ENCODE data around the gene GAS2L1. TPM values are rescaled to one million over a fixed set of nuclear protein-coding genes. Genes with fewer than 3 reads are reported as not detected.

GAS2L1 gene
- total RNA-seq, 1 experiment from 2014 or later: 8.0 TPM

DNA sequence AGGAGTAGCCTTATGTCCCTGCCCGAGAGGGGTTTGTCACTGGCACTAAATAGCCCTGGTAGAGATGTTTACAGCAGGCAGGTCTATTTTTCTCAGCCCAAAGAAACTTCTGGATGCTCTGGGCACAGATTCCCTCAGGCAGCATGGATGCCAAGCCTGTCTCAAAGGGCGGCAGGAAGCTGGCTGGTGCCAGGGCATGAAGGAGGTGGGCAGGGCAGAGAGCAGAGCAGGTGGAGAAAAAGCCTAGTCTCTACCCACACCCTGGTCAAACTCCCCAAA lies 4.1 kb upstream of the GAS2L1 start:
- Histone ChIP-seq H4K91ac (ENCODE audit: insufficient read length, low read depth, low read length) (no peak overlapping the region), H2BK15ac (ENCODE audit: low read depth, low read length) (no peak overlapping the region), H2BK5ac (ENCODE audit: insufficient read length, low read length) (no peak overlapping the region), H3K4ac (ENCODE audit: low read depth, low read length) (no peak overlapping the region), H4K8ac (replicated peaks; ENCODE audit: insufficient read length, low read depth, low read length) (no peak overlapping the region), H3K56ac (ENCODE audit: insufficient read length, low read depth, low read length) (no peak overlapping the region), H3K23me2 (ENCODE audit: insufficient read length, low read depth, low read length, poor library complexity, severe bottlenecking) (peaks cover 8% of the 10 kb centered on the region), H2AK5ac (ENCODE audit: insufficient read length, low read length) (no peak overlapping the region), H3K4me2 (ENCODE audit: insufficient read depth, insufficient read length, low read length) (no peak overlapping the region), H2BK20ac (ENCODE audit: low read depth, low read length, poor library complexity, severe bottlenecking) (no peak overlapping the region), H3K18ac (ENCODE audit: insufficient read length, low read depth, low read length) (no peak overlapping the region), H2BK12ac (ENCODE audit: insufficient read length, low read depth, low read length) (no peak overlapping the region), H3K14ac (ENCODE audit: insufficient read depth, low read length) (no peak overlapping the region), H3K9me3 (ENCODE audit: control insufficient read depth, low read depth, low read length) (no peaks in the 10 kb centered on the region), H3K79me1 (ENCODE audit: insufficient read depth, low read depth, low read length, poor library complexity, severe bottlenecking) (no peaks in the 10 kb centered on the region), H2BK120ac (ENCODE audit: low read depth, low read length, poor library complexity, severe bottlenecking) (no peak overlapping the region), H2AFZ (ENCODE audit: low read length) (no peak overlapping the region), H3K9ac (ENCODE audit: extremely low read depth, insufficient read length, low read length) (no peak overlapping the region), H3K27me3 (ENCODE audit: insufficient read depth, low read length) (no peaks in the 10 kb centered on the region), H3K4me1 (ENCODE audit: insufficient read depth, low read length) (no peaks in the 10 kb centered on the region), H3K27ac (ENCODE audit: insufficient read length, low read depth, low read length) (no peak overlapping the region), H4K5ac (ENCODE audit: insufficient read length, low read depth, low read length) (no peak overlapping the region), H3K23ac (ENCODE audit: insufficient read length, low read depth, low read length) (no peak overlapping the region), H3T11ph (ENCODE audit: low read length) (no peak overlapping the region), H4K20me1 (ENCODE audit: control insufficient read depth, insufficient read depth, insufficient read length) (no peaks in the 10 kb centered on the region), H3K79me2 (ENCODE audit: insufficient read depth, low read length) (no peaks in the 10 kb centered on the region)
- WGBS (ENCODE audit: extremely low coverage, insufficient read length, low lambda C conversion rate): no CpG with 5 or more reads among the region's 2 CpGs
- Mint-ChIP-seq H3K4me1 (peaks cover 18 to 21% of the 10 kb centered on the region in 2 experiments), H3K9me3 (peaks cover 0 to 3% of the 10 kb centered on the region in 2 experiments; a peak in 2 of 5 replicates), H3K36me3 (ENCODE audit: insufficient read depth in 1 of 3, low read depth in 3 of 3) (peaks cover 24 to 41% (median 26%) of the 10 kb centered on the region in 3 experiments; a peak in 6 of 7 replicates), H3K27ac (no peak overlapping the region), H3K4me3 (no peak overlapping the region), H3K27me3 (ENCODE audit: low read depth) (peaks cover 3% of the 10 kb centered on the region)
- DNase-seq: no peak
- TF ChIP-seq CTCF (conservative IDR thresholded peaks at IDR 0.05): no peak
